ENCODE results near the gene RNF207. TPM values are rescaled to one million over a fixed set of nuclear protein-coding genes. Genes with fewer than 3 reads are reported as not detected.

The RNF207 gene
- total and polyA plus RNA-seq, 2 donors (not counting 3 experiments of a cell fraction or from before 2014, with no cell fraction given) = 3.2 to 8.2 TPM

DNA sequence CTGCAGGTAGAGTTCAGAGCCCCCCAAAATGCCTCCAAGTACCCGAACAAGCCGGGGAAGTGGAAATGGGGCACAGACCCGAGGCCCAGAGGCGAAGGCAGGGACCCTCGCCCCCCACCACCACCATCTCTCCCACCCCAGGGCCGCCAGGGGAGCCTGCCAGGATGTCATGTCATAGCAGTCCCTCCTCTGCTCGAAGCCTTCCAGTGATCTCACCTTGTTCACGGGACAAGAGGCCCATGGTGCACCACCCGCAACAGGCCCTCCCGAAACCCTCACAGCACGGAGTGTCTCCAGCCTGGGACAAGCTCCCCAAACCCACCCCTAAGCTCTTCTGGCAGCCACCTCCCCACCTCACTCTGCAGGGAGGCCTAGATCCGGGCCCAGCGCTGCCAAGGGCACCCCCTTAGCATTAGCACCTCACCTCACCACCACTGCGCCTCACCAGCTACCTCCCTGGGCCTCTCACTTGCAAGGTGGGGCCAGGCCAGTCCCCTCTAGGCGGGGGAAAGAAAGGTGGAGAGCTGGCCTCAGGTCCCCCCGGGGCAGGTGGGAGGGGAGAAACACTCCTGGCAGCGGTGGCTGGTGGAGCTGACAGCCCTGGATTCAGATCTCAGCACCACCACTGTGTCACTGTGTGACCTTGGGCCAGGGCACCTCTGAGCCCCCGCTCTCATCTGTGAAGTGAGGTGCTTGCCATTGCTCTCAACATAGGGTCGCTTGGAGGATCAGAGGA lies 39.1 kb upstream of the RNF207 start:
- no peaks in the 10 kb centered on the region for H3K9me1 ChIP-seq (replicated peaks; ENCODE audit: control insufficient read depth, extremely low read depth, insufficient read depth, low read length)
- no peaks in the 10 kb centered on the region for H3K36me3 ChIP-seq (ENCODE audit: control insufficient read depth in 2 of 2, extremely low read depth in 1 of 2, insufficient read depth in 2 of 2, low read length in 2 of 2)
- DNase-seq (ENCODE audit: low read depth, low spot score) = no peak
- H3K27me3 ChIP-seq (ENCODE audit: control insufficient read depth in 2 of 2, insufficient read depth in 2 of 2, low read length in 2 of 2) = no peaks in the 10 kb centered on the region
- H3K4me1 ChIP-seq (ENCODE audit: control insufficient read depth, extremely low read depth, insufficient read depth, low read length) = no peaks in the 10 kb centered on the region
- TF ChIP-seq, protein P1, sequence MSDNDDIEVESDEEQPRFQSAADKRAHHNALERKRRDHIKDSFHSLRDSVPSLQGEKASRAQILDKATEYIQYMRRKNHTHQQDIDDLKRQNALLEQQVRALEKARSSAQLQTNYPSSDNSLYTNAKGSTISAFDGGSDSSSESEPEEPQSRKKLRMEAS (IDR thresholded peaks at IDR 0.05; ENCODE audit: insufficient read depth, insufficient read length) = no peak
- TF ChIP-seq EZH2 (IDR thresholded peaks at IDR 0.05; ENCODE audit: borderline replicate concordance, low read depth, low read length, severe bottlenecking) (no peak), GATA2 (IDR thresholded peaks at IDR 0.05; ENCODE audit: insufficient read depth, insufficient read length, low read depth, low read length) (no peak), JUN (IDR thresholded peaks at IDR 0.05; ENCODE audit: borderline replicate concordance, insufficient read depth, insufficient read length, low read depth) (no peak), POLR2A (IDR thresholded peaks at IDR 0.05; ENCODE audit: low read depth, low read length) (no peak), FOS (IDR thresholded peaks at IDR 0.05; ENCODE audit: borderline replicate concordance, insufficient read depth, low read length) (no peak), MYC (IDR thresholded peaks at IDR 0.05; ENCODE audit: low read depth, low read length) (no peak), POLR2AphosphoS5 (IDR thresholded peaks at IDR 0.05; ENCODE audit: insufficient read depth, low read depth, low read length) (no peak)
- TF ChIP-seq, protein P2, sequence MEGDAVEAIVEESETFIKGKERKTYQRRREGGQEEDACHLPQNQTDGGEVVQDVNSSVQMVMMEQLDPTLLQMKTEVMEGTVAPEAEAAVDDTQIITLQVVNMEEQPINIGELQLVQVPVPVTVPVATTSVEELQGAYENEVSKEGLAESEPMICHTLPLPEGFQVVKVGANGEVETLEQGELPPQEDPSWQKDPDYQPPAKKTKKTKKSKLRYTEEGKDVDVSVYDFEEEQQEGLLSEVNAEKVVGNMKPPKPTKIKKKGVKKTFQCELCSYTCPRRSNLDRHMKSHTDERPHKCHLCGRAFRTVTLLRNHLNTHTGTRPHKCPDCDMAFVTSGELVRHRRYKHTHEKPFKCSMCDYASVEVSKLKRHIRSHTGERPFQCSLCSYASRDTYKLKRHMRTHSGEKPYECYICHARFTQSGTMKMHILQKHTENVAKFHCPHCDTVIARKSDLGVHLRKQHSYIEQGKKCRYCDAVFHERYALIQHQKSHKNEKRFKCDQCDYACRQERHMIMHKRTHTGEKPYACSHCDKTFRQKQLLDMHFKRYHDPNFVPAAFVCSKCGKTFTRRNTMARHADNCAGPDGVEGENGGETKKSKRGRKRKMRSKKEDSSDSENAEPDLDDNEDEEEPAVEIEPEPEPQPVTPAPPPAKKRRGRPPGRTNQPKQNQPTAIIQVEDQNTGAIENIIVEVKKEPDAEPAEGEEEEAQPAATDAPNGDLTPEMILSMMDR (IDR thresholded peaks at IDR 0.05; ENCODE audit: extremely low read depth in 1 of 2, insufficient read depth in 1 of 2, low read depth in 1 of 2, low read length in 2 of 2) = no peak
- H3K9ac ChIP-seq (replicated peaks; ENCODE audit: extremely low read depth, insufficient read depth, low read length) = no peak overlapping the region
- no peak overlapping the region for H3K4me2 ChIP-seq (ENCODE audit: insufficient read depth, low read length)
- intact Hi-C loops (cut with micrococcal nuclease) (no loop called here), dilution Hi-C loops (cut with MboI; ENCODE audit: extremely low pct_ligation_motif_present, low sequenced_read_pairs) (no loop called here)
- no peaks in the 10 kb centered on the region for H3K79me2 ChIP-seq (ENCODE audit: control insufficient read depth, insufficient read depth, low read length)
- H3K9me3 ChIP-seq (replicated peaks; ENCODE audit: control insufficient read depth, insufficient read depth, low read length) = no peaks in the 10 kb centered on the region
- no peak for FAIRE-seq
- no TSS peak for BruUV-seq (replicated peaks)
- no peak overlapping the region for H2AFZ ChIP-seq (ENCODE audit: low read depth, low read length)
- H3K27ac ChIP-seq (ENCODE audit: insufficient read depth, low read depth, low read length) = no peak overlapping the region
- H3K4me3 ChIP-seq (replicated peaks in 1 of 3; ENCODE audit: insufficient read depth in 1 of 3, low read depth in 1 of 3, low read length in 3 of 3) = no peak overlapping the region
- H4K20me1 ChIP-seq (replicated peaks; ENCODE audit: control insufficient read depth, extremely low read depth, insufficient read depth, low read length) = no peaks in the 10 kb centered on the region
- ChIA-PET CTCF (interaction anchor here (1.6 kb wide), 1 partner anchor 38 kb away, joined by 4 read pairs; no protein-coding TSS in a partner anchor), POLR2A (no interaction called here)

Data from endothelial cell of umbilical vein (primary cell).